Prostate gland (tissue), 2 donors: ENCODE data around the gene LIG1. TPM values are rescaled to one million over a fixed set of nuclear protein-coding genes. Genes with fewer than 3 reads are reported as not detected.

Experiments
- DNase-seq: peaks from one replicate; pipeline ENCODE4 v3.0.0-alpha.2; 2019; ENCODE audit warnings: low spot score
- H3K27ac ChIP-seq, 2 donors: fragments of 200-600 bp; sonication (generic); 2 replicates each; pipeline ENCODE4 v1.5.1; 2017 to 2019
- H3K27me3 ChIP-seq: fragments of 200-600 bp; sonication (generic); replicated peaks from 2 replicates; pipeline ENCODE4 v1.5.1; 2019; ENCODE audit not compliant: insufficient read depth
- H3K36me3 ChIP-seq, 2 donors: fragments of 200-600 bp; sonication (generic); 1 replicate in 1 of 2; 2 replicates in 1 of 2; pipeline versions ENCODE4 v1.5.1 to v1.8.1; 2017 to 2019
- H3K4me1 ChIP-seq: fragments of 200-600 bp; sonication (generic); replicated peaks from 2 replicates; pipeline ENCODE4 v1.5.1; 2019
- H3K4me3 ChIP-seq, 2 donors: fragments of 200-600 bp; sonication (generic); 2 replicates each; pipeline ENCODE4 v1.5.1; 2017 to 2019
- H3K9me3 ChIP-seq: fragments of 200-600 bp; sonication (generic); 2 replicates; pipeline ENCODE4 v1.5.1; 2017
- CTCF ChIP-seq, 4 experiments: fragments of 200-600 bp in 2 of 4; fragments of 450-650 bp in 2 of 4; sonication (generic) in 2 of 4; IDR thresholded peaks; 1 replicate in 3 of 4; 2 replicates in 1 of 4; pipeline ENCODE4 v1.5.1; 2016 to 2019; ENCODE audit warnings: antibody characterized with exemption in 4 of 4, mild to moderate bottlenecking in 2 of 4, moderate library complexity in 2 of 4
- POLR2A ChIP-seq: fragments of 450-650 bp; IDR thresholded peaks from one replicate; pipeline ENCODE4 v1.6.1; 2016; ENCODE audit warnings: antibody characterized with exemption, mild to moderate bottlenecking
- POLR2AphosphoS5 ChIP-seq: sonication (generic); formaldehyde crosslinking; IDR thresholded peaks from one replicate; pipeline ENCODE4 v1.6.1; 2017; ENCODE audit warnings: antibody characterized with exemption
- WGBS: methylation state at CpG from one replicate; pipeline ENCODE4 v1.1.5; 2018; 5-methylcytosine and 5-hydroxymethylcytosine counted together
- intact Hi-C: fragments of 100-400 bp; cut with DNase I; formaldehyde crosslinking; loops from one replicate; pipeline ENCODE4 v1.14.2; 2022
- total RNA-seq, 2 donors: library from RNA; depleted of rRNA; stranded (reverse); fragments of >200 nt; gene quantifications; one replicate each; pipeline ENCODE4 v1.1.0, GENCODE V29; 2016

The LIG1 gene
- total RNA-seq, 2 donors from 2014 or later: 30.6 to 58.7 TPM

GRCh38 chr19:48111280-48111679 lies 58.9 kb downstream of the LIG1 start:
- Histone ChIP-seq H3K27me3 (no peaks in the 10 kb centered on the region), H3K36me3 (no peaks in the 10 kb centered on the region), H3K9me3 (no peaks in the 10 kb centered on the region), H3K27ac (peak overlapping the region; percentile 88 to 94), H3K4me1 (peaks cover 4% of the 10 kb centered on the region), H3K4me3 (no peak overlapping the region)
- no peak for TF ChIP-seq POLR2A
- TF ChIP-seq CTCF (IDR thresholded peaks at IDR 0.05): no peak
- TF ChIP-seq POLR2AphosphoS5: no peak
- intact Hi-C loops: no loop called here
- WGBS: 60% methylated on average over 7 of the region's 7 CpGs
- DNase-seq: no peak

GRCh38 chr19:48110350-48110966 lies 59.7 kb downstream of the LIG1 start, which contains the start of gene PLA2G4C:
TSS of gene PLA2G4C (minus strand) at chr19:48110817. CDS start at chr19:48106529, 4,288 bp downstream.
- no peaks in the 10 kb centered on the region for H3K27me3 ChIP-seq
- under 1% methylated on average over 20 of the region's 27 CpGs for WGBS
- TF ChIP-seq CTCF (IDR thresholded peaks at IDR 0.05) (no peak), POLR2A (no peak), POLR2AphosphoS5 (peak; percentile 79)
- H3K4me1 ChIP-seq: peaks cover 4% of the 10 kb centered on the region
- H3K9me3 ChIP-seq: no peaks in the 10 kb centered on the region
- intact Hi-C loops: no loop called here
- no peaks in the 10 kb centered on the region for H3K36me3 ChIP-seq
- peak within 1 kb of the TSS; percentile 35 for H3K4me3 ChIP-seq
- DNase-seq: peak; percentile 74
- H3K27ac ChIP-seq: peak within 1 kb of the TSS; percentile 88 to 94

- intact Hi-C loops: loop anchor here (10.0 kb wide), 1 partner anchor 146 kb away; the partner anchor contains the start of gene CARD8
- no peak overlapping the region for H3K27ac ChIP-seq
Measured at GRCh38 chr19:48108997-48109782, 61.0 kb downstream of the LIG1 start.

GRCh38 chr19:48103922-48104321 lies 66.2 kb downstream of the LIG1 start:
- Histone ChIP-seq H3K4me1 (no peaks in the 10 kb centered on the region), H3K9me3 (no peaks in the 10 kb centered on the region), H3K36me3 (no peaks in the 10 kb centered on the region), H3K27ac (no peak overlapping the region), H3K27me3 (no peaks in the 10 kb centered on the region), H3K4me3 (no peak overlapping the region)
- intact Hi-C loops: loop anchor here (10.0 kb wide), 1 partner anchor 151 kb away; the partner anchor contains the start of gene CARD8
- WGBS: 94% methylated on average over 5 of the region's 5 CpGs
- DNase-seq: no peak
- TF ChIP-seq POLR2A: no peak
- no peak for TF ChIP-seq POLR2AphosphoS5

More at GRCh38 chr19:48108997-48109782, 61.0 kb downstream of the LIG1 start:
- Histone ChIP-seq H3K36me3 (no peaks in the 10 kb centered on the region), H3K9me3 (no peaks in the 10 kb centered on the region), H3K27me3 (no peaks in the 10 kb centered on the region), H3K4me1 (peaks cover 4% of the 10 kb centered on the region), H3K4me3 (no peak overlapping the region)
- no peak for DNase-seq
- WGBS: 81% methylated on average over 15 of the region's 15 CpGs
- no peak for TF ChIP-seq POLR2A
- no peak for TF ChIP-seq POLR2AphosphoS5
- no peak for TF ChIP-seq CTCF (IDR thresholded peaks at IDR 0.05)

GRCh38 chr19:48102870-48103751 lies 67.0 kb downstream of the LIG1 start:
- WGBS: 61% methylated on average over 13 of the region's 13 CpGs
- TF ChIP-seq POLR2A (no peak), CTCF (IDR thresholded peaks at IDR 0.05) (peak; percentile 53 to 89 (median 76))
- Histone ChIP-seq H3K36me3 (no peaks in the 10 kb centered on the region), H3K27me3 (no peaks in the 10 kb centered on the region), H3K4me3 (no peak overlapping the region), H3K27ac (no peak overlapping the region), H3K4me1 (no peaks in the 10 kb centered on the region), H3K9me3 (no peaks in the 10 kb centered on the region)
- peak; percentile 32 for DNase-seq
- intact Hi-C loops: loop anchor here (10.0 kb wide), 1 partner anchor 152 kb away; the partner anchor contains the start of gene CARD8
